GM20000 (cell line): Measurements from ENCODE around the gene MYB.

ENCODE experiments used
- DNase-seq: peaks from one replicate; pipeline ENCODE4 v3.0.0; 2012; ENCODE audit warnings: low spot score
- TF ChIP-seq, protein P1 (sequence below): IDR thresholded peaks from 2 replicates; pipeline ENCODE4 v1.5.1; 2012; ENCODE audit warnings: mild to moderate bottlenecking, control low read depth; ENCODE audit errors: extremely low read depth, missing control alignments

The MYB gene

DNA sequence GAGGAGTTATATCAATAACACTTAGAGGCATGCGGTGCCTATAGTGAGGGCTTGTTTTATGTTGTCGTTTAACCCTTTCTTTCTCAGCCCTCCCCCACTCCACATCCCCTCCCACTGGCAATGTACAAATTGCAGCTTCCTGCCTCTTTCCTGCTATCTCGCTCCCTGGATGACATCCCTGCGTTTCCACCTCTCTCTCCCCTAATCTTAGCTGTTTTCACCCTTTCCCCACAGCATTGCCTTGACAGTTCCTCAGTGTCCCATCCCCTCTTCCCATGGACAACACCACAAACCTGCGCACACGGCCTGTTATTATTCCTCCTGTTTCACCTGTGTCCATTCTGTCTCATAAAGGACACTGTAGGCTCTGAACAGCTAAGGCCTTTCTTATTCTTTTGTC is 34.5 kb downstream of the MYB start:
- TF ChIP-seq, protein P1, sequence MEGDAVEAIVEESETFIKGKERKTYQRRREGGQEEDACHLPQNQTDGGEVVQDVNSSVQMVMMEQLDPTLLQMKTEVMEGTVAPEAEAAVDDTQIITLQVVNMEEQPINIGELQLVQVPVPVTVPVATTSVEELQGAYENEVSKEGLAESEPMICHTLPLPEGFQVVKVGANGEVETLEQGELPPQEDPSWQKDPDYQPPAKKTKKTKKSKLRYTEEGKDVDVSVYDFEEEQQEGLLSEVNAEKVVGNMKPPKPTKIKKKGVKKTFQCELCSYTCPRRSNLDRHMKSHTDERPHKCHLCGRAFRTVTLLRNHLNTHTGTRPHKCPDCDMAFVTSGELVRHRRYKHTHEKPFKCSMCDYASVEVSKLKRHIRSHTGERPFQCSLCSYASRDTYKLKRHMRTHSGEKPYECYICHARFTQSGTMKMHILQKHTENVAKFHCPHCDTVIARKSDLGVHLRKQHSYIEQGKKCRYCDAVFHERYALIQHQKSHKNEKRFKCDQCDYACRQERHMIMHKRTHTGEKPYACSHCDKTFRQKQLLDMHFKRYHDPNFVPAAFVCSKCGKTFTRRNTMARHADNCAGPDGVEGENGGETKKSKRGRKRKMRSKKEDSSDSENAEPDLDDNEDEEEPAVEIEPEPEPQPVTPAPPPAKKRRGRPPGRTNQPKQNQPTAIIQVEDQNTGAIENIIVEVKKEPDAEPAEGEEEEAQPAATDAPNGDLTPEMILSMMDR = no peak
- DNase-seq = no peak

DNA sequence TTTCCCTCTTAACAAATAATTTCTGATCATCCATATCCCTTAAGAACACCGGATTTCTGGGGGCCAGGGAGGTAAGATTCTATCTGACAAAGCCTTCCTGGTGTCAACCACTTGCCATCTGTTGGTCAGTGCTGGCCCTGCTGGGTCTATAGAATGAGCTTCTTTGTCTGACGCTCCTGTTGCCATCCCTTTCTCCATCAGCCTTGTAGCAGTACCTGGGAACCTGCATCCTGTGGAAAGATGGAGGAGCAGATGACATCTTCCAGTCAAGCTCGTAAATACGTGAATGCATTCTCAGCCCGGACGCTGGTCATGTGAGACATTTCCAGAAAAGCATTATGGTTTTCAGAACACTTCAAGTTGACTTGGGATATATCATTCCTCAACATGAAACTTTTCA is 36.6 kb downstream of the MYB start:
- no peak for DNase-seq
- TF ChIP-seq, protein P1 = no peak

DNA sequence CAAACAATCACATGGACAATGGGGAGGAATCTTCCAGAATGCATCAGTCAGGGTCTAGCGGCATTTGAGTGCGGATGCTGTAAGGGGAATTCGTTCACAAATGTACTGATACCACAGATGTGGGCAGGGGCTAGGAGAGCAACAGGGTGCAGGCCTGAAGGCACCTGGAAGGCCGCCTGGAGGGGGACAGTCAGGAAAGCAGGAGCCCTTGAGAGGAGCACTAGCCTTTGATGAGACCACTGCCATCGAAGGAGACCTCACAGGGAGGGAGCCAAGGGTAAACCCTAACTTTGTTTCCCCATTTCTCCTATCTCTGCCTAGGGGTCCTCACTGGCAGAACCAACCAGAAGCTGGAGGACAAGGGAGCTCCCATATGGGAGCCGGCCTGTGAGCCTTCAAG is 38.2 kb downstream of the MYB start:
- TF ChIP-seq, protein P1 = no peak
- no peak for DNase-seq

DNA sequence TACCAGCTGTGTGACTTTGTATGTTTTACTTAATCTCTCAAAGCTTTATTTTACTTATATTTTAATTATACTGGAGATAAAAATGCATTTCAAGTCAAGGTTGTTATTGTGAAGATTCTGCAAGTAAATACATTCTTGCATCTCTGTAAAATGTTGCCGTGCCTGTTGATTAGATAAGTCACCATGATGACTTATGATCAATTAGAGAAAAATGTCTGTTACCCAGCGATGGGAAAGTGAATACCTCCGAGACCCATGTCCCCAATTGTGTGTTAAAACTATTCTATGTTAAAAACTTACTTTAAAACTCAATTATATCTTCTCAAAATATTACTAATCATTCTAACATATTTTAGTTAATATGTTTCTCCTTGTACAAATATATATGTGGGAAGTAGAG is 39.9 kb downstream of the MYB start:
- DNase-seq = no peak
- TF ChIP-seq, protein P1 = no peak

DNA sequence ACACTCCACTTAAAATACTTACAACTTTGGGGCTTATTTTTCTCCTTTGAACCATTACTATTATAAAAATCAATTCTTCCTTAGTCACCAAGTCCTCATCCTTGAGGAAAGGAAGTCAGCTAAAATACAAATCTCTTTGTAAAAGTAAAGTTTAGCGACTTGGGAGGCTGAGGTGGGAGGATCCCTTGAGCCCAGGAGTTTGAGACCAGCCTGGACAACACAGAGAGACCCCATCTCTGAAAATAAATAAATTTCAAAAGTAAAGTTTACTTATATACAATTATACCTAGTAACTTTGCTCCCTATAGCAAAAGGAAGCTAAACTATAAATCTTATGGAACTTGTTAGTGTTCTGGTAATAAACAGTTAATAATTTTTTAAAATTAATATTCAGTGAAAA is 40.4 kb downstream of the MYB start:
- DNase-seq = no peak
- TF ChIP-seq, protein P1 = no peak

DNA sequence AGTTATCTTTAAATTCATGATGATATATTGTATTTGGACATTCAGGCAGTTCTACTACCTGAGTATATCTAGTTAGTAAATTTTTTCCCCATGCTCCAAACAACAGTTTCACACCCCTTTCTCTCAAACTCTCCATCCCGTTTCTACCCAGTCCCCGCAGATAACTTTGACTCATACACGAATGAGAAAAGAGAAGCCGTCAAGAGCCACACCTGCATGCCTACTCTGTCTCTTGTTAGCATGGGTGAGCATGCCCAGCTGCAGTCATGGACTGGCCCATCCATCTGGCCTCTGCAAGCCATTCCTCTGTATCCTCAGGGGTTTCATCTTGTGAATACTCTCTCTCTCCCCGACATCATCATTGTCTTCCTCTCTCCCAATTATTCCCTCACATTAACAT is 41.5 kb downstream of the MYB start:
- DNase-seq = no peak
- TF ChIP-seq, protein P1 = no peak

DNA sequence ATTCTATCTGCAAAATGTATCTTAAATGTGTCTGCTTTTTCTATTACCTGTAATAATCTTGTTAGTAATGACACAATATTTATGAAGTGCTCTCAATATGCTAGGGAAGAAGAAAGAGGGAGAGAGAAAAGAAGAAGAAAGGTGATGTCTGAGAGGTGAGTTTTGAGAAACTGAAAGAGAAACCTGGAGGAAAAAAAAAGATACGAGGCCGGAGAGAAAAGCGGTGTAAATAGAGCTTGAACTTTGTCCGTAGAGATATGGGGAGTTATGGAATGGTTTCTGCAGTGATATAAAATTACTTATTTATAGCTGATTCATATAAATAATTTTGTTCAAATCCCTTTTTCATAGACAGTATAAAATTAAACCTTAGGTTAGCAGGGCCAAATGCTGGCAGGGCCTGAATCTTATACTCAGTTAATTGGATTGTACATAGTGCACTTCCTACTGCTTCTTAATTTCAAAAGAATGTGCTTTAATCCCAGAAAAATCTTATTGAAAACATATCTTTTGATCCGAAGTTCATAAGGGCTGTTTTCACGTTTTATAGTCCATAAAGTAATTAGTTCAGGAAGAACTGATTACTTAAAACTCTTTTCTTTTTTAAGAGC is 43.0 kb downstream of the MYB start:
- DNase-seq = no peak
- TF ChIP-seq, protein P1 = no peak
